HG03457 (cell line): ENCODE measurements around the gene FZR1.

Experiments used
- ATAC-seq: cut with Tn5 transposase; IDR thresholded peaks from one replicate; pipeline ENCODE4 v1.9.1; 2021; ENCODE audit warnings: moderate number of reproducible peaks; ENCODE audit not compliant: unreplicated experiment

Gene FZR1

DNA sequence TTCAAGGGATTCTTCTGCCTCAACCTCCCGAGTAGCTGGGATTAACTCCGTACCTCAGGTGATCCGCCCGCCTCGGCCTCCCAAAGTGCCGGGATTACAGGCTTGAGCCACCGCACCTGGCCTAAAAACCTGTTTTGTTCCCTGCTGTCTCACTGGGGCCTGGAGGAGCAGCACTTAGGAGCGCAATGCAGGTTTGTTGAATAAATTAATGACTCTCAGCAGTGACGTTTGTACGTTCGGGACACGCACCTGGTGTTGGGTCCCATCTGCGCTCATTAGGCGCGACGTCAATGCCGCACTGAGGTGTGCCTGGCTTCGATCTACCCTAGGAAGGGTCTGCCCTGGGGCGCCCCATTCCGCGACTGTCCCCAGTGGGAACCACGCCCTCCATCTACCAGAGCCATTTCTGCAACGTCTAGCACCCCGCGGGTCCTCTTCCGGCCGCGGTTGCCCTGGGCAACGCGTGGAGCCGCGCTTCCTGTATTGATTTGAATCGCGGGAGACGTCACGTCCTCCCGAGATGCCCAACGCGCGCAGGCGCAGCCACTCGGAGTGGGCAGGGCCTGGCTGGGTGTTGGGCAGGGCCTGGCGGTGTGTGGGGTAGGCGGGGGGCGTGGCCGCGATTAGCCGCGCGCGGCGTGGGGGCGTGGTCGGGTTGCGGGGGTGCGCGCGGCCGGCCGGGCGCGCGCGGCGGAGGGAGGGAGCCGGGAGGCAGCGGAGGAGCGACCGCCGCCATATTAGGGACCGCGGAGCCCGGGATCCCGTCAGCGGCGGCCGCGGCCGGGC, at the start of gene FZR1:
FZR1 (plus strand) TSS at position 714 of the 786 bp plus-strand sequence. CDS start 16,679 bp downstream, outside the sequence.
- peak; percentile 63 for ATAC-seq

DNA sequence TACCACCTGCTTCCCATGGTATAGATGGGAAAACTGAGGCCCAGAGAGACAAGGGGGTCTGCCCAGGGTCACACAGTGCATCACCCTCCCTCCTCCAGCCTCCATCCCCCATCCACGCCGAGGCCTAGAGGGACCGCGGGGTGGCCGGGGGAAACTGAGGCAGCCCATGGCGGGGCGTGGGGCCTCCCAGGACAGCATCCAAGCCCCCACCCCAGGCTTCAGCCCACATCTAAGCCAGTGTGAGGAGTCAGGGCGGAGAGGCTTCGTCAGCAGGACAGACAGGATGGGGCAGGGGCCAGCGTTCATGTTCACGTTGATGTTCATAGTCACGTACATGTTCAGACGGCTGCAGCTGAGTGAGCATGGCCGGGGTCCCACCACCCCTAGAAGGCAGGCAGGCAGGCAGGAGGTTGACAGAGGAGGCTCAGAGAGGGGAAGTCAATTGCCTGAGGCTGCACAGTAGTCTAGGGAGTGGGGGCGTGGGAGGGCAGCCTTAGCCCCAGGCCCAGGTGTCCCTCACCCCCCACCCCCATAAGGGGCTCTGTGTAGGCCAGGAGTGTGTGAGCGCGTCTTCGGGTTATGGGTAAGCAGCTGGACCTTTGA, 49.1 kb upstream of the FZR1 start:
- ATAC-seq: no peak

DNA sequence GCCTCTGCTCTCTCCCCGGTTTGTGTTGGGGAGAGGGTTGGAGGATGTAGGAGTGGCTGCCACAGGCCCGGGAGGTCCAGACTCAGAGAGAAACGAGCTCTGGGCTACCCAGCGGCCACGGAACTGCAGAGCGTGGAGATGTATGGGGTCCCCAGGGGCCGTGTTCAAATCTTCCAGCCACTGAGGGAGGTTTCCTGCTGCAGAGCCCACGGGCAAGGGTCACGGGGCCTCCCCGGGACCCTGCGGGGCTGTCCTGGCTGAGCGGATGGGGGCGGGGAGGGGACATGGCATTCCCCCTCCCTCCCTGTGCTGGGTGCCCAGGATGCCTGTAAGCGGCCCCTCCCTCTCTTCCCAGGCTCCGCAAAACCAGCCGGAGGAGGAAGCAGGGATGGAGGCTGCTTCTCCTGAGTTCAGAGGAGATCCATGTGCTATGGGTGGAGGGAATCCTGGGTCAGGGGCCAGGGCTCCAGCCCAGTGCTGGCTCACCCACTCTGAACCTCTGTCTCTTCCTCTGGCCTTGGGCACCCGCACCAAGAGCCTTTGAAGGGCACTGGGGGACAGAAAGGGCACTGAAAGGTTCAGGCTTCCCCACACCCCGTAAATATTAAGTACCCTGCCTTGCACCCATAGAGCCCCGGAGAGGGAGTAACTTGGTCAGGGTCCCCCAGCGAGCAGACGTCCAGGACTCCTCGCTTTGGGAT, 48.4 kb upstream of the FZR1 start:
- no peak for ATAC-seq

DNA sequence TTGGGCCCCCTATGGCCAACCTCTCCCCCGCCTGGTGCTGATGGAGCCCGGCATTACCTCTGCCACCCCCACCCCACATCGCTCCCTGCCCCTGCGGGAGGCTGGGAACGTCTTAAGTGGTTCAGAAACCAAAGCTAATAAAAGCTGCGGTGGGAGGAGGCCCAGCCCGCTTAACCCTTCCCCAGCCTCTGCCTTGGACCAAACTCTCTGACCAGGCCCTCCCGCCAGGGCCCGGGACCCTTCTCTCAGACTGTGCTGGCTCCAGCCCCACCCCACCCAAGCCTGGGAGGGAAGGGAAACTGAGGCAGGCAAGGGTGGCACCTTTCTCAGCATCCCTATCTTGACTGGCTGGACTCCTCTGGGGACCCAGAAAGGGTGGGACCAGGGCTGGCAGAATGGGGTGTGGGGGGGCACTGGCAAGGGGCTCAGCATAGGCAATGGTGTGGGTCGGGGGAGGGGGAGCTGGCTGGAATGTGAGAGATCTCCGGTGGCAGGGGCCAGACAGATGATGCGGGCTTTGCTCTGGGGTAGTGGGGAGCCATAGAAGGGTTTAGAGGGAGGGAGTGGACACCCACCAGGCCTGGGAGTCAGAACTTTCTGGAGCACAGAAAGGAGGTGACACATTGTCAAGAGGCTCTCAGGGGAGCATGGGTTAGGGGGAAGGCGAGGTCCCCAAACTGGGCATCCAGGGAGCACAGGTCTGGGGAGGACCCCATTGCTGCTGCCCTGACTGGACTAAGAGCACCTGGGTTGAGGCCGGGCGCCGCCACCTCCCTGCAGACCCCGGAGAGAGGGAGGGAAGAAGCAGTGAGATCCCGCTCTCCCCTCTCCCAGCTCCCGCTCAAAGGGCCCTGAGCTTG, 47.7 kb upstream of the FZR1 start:
- ATAC-seq: no peak

DNA sequence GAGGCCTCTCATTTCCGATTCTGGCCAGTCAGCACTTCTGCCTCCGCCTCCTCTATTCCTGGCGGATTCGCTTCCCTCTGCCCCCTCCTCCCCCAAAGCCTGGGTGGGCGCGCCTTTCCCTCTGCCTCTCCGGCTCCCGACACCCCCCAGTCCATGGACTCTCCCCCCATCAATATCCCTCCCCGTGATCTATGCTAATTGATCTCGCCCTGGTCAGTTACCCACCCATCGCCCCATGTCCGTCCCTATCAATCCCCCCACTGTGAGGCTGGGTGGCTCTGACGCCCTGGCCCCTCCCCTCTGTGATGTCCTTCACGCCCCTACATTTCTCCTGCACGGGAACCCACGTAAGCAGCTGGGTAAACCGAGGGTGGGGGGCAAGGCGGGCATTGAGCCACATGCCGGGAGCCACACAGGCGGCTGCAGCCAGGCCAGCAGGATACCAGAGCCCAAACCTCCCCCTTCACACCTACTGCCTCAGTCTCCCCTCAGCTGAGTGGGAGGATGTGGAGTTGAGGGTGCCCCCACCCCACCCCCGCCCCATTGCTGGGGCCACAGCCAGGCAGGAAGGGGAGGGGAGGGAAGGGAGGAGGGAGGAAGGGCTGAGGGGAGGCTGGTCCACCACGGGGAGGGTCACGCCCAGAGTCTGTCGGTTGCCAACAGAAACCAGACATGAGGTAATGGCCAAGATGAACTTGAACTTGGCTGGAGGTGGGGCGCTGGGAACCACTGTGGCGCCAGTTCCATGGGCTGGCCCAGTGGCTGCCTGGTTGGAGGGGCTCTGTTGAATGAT, 46.8 kb upstream of the FZR1 start:
- no peak for ATAC-seq

DNA sequence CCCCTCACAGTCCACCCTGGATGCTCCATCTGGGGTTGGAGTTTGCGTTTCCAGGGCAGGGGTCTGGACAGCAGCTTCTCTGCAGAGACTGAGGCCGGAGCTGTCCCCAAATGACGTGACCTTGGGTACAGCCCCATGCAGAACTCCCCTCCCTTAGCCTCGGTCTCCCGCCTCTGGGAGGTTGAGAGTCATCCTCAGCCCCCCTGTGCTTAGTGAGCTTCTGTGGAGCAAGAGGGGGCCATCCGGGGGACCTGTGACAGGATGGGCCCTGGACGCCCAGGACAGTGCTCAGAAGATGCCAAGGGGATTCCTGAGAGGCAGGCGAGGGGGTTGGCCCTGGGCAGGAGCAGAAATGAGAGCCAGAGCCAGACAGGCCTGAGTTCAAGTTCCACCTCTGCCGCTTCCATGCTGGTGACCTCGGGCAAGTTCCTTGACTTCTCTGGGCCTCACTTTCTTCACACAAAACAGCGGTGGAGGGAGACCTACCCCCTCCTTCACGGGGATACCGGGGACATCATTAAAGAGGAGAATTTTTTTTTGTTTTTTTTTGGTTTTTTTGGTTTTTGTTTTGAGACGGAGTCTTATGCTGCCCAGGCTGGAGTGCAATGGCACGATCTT, 46.0 kb upstream of the FZR1 start:
- no peak for ATAC-seq

DNA sequence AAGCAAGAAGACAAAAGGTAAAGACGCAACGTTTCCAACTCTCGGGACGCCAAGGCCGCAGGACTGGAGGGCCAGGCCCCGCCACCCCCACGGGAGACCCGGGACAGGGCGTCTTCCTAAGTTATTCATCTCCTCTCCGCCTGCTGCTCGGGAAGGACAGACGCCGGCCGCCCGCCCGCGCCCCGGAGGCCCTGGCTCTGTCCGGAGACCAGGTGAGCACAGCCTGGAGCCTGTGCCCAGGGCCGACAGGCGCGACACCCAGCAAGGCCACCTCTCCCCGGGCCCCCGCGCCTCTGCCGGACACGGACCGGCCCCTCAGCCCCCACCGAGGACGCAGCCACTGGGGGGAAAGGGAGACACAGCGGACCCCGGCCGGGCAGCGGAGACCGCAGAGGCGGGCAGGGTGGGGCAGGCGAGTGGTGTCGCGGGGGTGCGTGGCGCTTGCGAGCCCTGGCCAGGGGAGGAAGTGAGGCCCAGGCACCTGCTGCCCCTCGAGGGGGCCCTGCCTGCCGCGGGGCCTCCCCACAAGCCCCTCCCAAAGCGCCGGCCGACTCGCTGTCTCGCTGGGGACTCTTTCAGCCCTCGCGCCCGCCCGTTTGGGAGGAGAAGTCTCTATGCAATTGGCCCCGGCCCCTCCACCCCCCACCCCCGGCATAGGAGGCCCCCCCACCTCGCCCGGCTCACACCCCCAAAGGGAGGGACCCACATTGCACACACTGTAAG, 43.0 kb upstream of the FZR1 start:
- no peak for ATAC-seq

DNA sequence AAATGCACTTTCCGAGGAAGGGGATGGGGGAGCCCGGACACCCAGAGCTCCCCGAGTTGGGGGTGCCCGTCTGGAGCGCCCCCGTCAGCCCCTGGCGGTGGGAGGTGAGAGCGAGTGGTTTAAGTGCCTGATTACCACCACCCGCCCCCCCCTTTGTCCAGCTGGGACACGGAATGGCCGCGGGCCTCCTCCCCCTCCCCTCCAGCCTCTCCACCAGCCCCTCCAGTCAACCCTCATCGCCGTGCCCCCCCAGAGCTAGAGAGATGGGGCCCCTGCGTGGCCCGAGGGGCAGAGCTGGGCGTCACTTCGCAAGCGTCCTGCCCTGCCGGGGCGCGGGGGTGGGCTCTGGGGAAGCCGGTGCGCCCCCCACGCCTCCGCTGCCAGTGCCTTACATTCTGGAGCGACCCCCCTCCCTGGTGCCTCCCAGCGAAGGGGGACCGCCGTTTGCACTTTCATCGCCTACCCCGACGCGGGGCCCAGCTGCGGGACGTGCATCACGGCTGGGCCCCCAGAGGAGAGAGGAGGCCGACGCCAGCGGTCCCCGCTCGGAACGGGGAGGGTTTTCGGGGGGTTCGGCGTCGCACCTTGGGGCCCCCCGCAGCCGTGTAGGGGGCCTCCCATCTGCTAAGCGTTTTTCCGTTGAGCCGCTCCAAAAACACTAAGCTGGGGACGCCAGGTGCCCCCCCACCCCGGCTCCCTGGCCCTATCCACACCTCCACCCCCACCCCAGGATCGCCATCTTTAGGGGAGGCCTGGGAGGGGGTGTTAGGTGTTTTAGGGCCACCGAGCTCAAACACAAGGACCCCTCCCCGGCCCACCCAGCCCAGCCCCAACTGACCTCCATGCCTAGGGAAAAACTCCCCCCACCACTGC, 42.2 kb upstream of the FZR1 start:
- no peak for ATAC-seq

DNA sequence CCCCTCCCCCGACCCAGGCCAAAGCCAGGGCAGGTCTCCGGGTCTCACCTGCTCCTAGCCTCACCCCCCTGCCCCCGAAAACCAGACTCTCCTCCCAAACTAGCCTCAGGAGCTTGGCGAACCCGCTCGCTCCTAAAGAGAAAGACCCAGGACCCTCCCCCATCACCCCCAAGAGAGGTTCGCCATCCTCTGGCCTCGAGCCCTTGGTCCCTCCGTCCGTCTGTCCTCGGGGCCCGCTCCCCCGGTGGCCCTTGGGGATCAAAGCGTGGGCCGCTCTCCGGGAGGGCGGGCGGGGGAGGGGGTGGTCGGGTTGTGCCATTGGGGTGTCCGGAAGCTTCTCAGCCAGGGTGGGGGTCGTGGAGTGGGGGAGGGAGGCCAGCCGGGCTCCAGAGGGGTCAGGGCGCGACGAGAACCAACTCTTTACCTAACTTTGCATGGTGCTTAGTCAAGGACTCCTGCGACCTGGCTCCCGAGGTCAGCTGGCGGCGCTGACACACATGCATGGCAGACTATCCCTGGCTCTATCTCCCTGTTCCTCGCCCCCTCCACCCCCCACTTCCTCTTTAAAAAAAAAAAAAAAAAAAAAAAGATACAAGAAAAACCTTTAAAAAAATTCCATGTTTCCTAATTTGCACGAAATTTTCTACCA, 41.4 kb upstream of the FZR1 start:
- no peak for ATAC-seq

DNA sequence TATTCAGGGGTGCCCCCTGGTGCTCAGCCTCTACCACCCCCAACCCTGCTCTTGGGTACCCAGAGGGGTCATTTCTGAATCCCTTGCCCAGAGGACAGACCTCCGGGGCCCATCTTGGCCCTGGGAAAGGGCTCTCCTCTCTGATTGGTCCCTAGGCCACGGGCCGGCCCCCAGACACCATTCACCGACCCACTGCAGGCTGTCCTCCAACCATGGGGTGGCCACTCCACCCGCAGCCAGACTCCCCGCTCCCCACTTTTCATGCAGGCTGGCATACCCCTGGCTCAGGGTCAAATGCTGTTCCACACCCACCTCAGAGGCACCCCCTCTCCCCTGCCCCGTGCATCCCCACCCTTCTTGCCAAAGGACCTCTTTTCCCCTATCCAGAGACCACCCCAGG, 40.6 kb upstream of the FZR1 start:
- no peak for ATAC-seq

DNA sequence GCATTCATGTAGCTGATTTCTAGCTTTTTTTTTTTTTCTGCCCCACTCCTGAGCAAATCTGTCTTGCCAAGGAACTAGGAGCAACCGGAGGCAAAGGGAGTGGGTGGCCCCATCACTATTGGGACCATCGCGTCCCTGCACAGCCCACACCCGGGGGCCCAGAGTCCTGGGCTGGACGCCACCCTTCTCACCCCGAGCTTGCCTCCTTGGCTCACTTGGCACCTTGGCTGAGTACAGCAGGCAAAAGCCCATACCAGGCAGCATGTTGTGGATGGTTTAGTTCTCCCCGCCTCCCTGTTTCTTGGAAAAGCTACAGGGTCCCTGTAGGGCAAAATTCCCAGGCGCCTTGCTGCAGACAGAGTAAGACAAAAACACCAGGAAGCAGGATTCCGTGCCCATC, 39.5 kb upstream of the FZR1 start:
- no peak for ATAC-seq

DNA sequence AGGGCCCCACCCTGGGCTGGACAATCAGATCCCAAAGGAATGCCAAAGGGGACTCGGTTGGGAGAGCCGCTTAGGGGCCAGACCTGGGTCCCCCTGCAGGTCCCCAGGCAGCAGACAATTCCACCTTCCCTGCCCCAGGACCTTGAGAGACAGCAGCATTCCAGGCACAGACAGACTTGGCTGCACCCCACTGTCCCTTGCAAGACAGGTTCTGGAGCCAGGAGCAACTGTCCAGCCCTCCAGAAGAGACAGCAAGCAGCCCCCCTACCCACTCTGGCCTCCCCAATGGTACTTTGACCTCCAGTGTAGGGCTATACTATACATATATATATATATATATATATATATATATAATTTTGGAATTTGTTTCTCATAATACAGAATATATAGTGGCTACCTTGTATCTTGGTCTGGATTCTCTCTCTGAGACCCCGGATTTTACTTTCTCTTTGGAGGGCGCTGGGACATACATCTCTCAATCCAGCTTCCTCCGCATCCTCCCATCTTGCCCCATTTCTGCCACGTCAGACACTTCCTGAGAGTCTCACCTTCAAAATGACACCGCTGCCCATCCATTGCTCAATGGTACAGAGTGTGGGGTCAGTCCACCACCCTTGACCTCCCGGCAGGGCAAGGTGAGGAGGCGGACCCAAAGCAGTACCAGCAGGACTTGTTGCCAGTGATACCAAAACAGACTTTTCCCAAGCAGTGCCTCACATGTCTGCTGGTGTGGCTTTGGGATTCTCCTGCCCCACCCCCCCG, 38.5 kb upstream of the FZR1 start:
- no peak for ATAC-seq

DNA sequence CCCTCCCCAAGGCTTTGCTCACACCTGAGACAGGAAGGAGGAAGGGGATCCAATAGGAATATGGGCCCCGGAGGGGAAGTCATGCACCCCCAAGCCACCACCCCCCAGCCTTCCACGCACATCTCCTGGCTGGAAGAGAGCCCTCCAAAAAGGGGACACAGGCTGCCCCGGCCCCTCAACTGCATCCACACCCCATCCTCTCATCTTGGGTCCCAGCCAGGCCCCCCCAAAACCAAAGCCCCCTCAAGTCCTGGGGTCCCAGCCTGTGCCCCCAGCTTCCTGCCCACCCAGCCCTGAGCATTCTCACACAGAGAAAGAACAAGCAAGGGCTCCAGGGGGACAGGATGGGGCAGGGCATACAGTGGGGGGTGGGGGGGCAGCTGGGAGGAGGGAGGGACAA, 37.9 kb upstream of the FZR1 start:
- no peak for ATAC-seq

DNA sequence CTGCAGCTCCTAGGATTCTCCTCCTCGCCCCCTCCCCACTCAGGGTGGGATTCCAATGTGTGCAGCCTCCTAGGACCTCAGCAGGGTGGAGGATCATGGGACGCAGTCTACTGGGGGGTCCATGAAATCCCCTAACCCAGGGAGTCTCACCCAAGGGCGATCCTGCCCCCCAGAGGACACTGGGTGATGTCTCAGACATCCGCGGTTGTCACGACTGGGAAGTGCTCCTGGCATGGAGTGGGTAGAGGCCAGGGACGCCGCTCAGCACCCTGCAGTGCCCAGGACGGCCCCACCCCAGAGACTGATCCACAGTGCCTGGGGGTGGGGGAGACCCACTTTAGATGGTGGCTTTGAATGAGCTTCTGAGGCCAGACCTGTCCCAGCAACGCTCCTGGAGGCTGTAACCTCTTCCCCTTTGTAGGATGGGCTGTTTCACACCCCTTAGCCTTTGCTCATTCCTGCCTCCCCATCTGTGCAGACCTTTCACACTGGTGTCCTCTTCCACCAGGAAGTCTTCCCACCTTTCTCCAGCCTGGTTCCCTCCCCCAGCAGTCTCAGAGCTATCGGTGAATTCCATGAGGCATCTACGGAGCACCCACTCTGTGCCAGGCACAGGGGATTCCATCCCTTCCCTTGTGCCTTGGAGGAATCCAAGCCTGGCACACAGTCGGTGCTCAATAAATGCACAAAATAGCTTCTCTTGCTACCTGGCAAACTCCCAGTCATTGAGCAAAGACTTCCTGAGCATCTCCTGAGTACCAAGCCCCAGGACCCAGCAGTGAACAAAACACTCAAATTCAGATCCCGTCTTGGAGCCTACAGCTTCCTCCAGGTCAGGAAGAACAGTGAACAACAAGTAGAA, 36.2 kb upstream of the FZR1 start:
- no peak for ATAC-seq

DNA sequence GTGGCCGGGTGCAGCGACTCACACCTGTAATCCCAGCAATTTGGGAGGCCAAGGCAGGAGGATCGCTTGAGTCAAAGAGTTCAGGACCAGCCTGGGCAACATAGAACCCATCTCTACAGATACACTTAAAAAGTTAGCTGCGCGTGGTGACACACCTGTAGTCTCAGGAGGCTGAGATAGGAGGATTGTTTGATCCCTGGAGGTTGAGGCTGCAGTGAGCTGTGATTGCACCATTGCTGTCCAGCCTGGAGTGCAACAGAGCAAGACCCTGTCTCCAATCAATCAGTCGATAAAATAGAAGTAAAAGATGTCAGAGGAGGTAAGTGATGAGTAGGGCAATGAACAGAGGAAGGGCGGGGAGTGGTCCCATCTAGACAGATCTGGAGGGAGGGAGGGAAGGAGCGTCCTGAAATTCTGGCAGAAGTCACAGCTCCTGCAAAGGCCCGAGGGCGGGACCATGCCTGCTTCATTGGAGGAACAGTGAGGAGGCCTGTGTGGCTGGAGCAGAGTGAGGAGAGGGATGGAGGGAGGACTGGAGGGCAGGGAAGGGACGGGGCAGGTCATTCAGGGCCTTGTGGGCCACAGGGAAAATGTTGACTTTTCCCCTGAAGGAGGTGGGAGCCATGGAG, 35.5 kb upstream of the FZR1 start:
- ATAC-seq: no peak
